CD14-positive monocyte (primary cell): Measurements from ENCODE around the gene TDRD9. TPM values are rescaled to one million over a fixed set of nuclear protein-coding genes. Genes with fewer than 3 reads are reported as not detected.

Experiments used
- DNase-seq, 3 donors: peaks; one replicate each; pipeline ENCODE4 v3.0.0-alpha.2; 2011 to 2022
- H2AFZ ChIP-seq: 2 replicates; pipeline ENCODE4 v1.6.0; 2012; ENCODE audit warnings: mild to moderate bottlenecking, low read depth, low read length, inconsistent platforms; ENCODE audit not compliant: insufficient read depth, poor library complexity, severe bottlenecking
- H3K27ac ChIP-seq, 2 donors: 1 replicate in 1 of 2; 2 replicates in 1 of 2; pipeline ENCODE4 v1.5.1; 2012 to 2013; ENCODE audit warnings: low read length in 2 of 2, control low read depth in 1 of 2, inconsistent platforms in 1 of 2, low read depth in 1 of 2, mild to moderate bottlenecking in 1 of 2
- H3K27me3 ChIP-seq, 2 donors: one replicate each; pipeline versions ENCODE4 v1.6.0 to v1.6.1; 2011 to 2013; ENCODE audit warnings: low read length in 2 of 2; ENCODE audit not compliant: control insufficient read depth in 2 of 2, insufficient read depth in 2 of 2
- H3K36me3 ChIP-seq, 2 donors: replicated peaks in 1 of 2; 1 replicate in 1 of 2; 2 replicates in 1 of 2; pipeline versions ENCODE4 v1.5.1 to v1.6.1; 2012 to 2013; ENCODE audit warnings: low read length in 2 of 2, control low read depth in 1 of 2, inconsistent platforms in 1 of 2, mild to moderate bottlenecking in 1 of 2; ENCODE audit not compliant: insufficient read depth in 2 of 2, control insufficient read depth in 1 of 2
- H3K4me1 ChIP-seq, 2 donors: 1 replicate in 1 of 2; 2 replicates in 1 of 2; pipeline versions ENCODE4 v1.5.1 to v1.6.1; 2012 to 2013; ENCODE audit warnings: low read length in 2 of 2, control low read depth in 1 of 2, inconsistent platforms in 1 of 2, mild to moderate bottlenecking in 1 of 2, moderate library complexity in 1 of 2; ENCODE audit not compliant: insufficient read depth in 2 of 2, control insufficient read depth in 1 of 2
- H3K4me2 ChIP-seq: replicated peaks from 2 replicates; pipeline ENCODE3; 2012; ENCODE audit warnings: low read length, moderate library complexity, mild to moderate bottlenecking; ENCODE audit not compliant: poor library complexity, severe bottlenecking; ENCODE audit errors: extremely low read depth
- H3K4me3 ChIP-seq, 3 experiments: fragments of 200-600 bp in 1 of 3; sonication (generic) in 1 of 3; replicated peaks in 1 of 3; 1 replicate in 2 of 3; 2 replicates in 1 of 3; pipeline ENCODE4 v1.5.1; 2011 to 2013; ENCODE audit warnings: low read length in 3 of 3, mild to moderate bottlenecking in 3 of 3, control low read depth in 2 of 3, low read depth in 2 of 3, inconsistent platforms in 1 of 3, moderate library complexity in 1 of 3
- H3K79me2 ChIP-seq: 2 replicates; pipeline ENCODE4 v1.6.0; 2012; ENCODE audit warnings: mild to moderate bottlenecking, control low read depth, inconsistent platforms, low read length, moderate library complexity; ENCODE audit not compliant: insufficient read depth
- H3K9ac ChIP-seq: 2 replicates; pipeline ENCODE4 v1.6.0; 2017; ENCODE audit warnings: low read length, mild to moderate bottlenecking; ENCODE audit not compliant: insufficient read depth, poor library complexity, severe bottlenecking
- H3K9me3 ChIP-seq, 2 donors: replicated peaks in 1 of 2; 1 replicate in 1 of 2; 2 replicates in 1 of 2; pipeline versions ENCODE4 v1.5.1 to v1.6.1; 2012 to 2013; ENCODE audit warnings: low read length in 2 of 2, control low read depth in 1 of 2; ENCODE audit not compliant: control insufficient read depth in 1 of 2, insufficient read depth in 1 of 2
- H4K20me1 ChIP-seq: 2 replicates; pipeline ENCODE4 v1.6.0; 2012; ENCODE audit warnings: mild to moderate bottlenecking, low read length, control low read depth, moderate library complexity; ENCODE audit not compliant: insufficient read depth
- H3K27ac Mint-ChIP-seq, 7 donors: one replicate each; pipeline ENCODE4 v1.8.0; 2020; ENCODE audit warnings: mild to moderate bottlenecking in 7 of 7, mixed read lengths in 7 of 7, moderate library complexity in 6 of 7, inconsistent platforms in 2 of 7
- H3K27me3 Mint-ChIP-seq, 3 donors: one replicate each; pipeline ENCODE4 v1.8.0; 2021 to 2022; ENCODE audit warnings: low read depth in 3 of 3, mild to moderate bottlenecking in 3 of 3, mixed read lengths in 3 of 3, moderate library complexity in 3 of 3, inconsistent platforms in 1 of 3
- H3K36me3 Mint-ChIP-seq, 2 donors: one replicate each; pipeline ENCODE4 v1.8.0; 2020; ENCODE audit warnings: mixed read lengths in 2 of 2, inconsistent platforms in 1 of 2, mild to moderate bottlenecking in 1 of 2
- H3K4me1 Mint-ChIP-seq: one replicate; pipeline ENCODE4 v1.8.0; 2020; ENCODE audit warnings: mild to moderate bottlenecking, mixed read lengths
- H3K4me3 Mint-ChIP-seq, 2 donors: one replicate each; pipeline ENCODE4 v1.8.0; 2020; ENCODE audit warnings: mild to moderate bottlenecking in 2 of 2, mixed read lengths in 2 of 2, moderate library complexity in 1 of 2
- H3K9me3 Mint-ChIP-seq, 7 donors: one replicate each; pipeline ENCODE4 v1.8.0; 2020 to 2022; ENCODE audit warnings: mixed read lengths in 7 of 7, mild to moderate bottlenecking in 6 of 7, moderate library complexity in 6 of 7, inconsistent platforms in 2 of 7
- WGBS: methylation state at CpG from one replicate; pipeline ENCODE4 v1.1.5; 2013; ENCODE audit warnings: missing lambda C conversion rate; ENCODE audit not compliant: insufficient coverage; 5-methylcytosine and 5-hydroxymethylcytosine counted together
- intact Hi-C, 2 donors: fragments of 100-400 bp; cut with micrococcal nuclease; formaldehyde crosslinking; loops; one replicate each; pipeline versions ENCODE4 v1.15.0 to v1.15.1; 2023
- polyA plus RNA-seq, 3 donors: library from polyadenylated mRNA; depleted of rRNA in 1 of 3; unstranded in 2 of 3; stranded (reverse) in 1 of 3; fragments of 300-500 nt in 2 of 3; fragments of >200 nt in 1 of 3; fragmentation: Illumina TruSeq in 2 of 3; gene quantifications; 1 replicate in 2 of 3; 2 replicates in 1 of 3; pipeline ENCODE4 v1.2.3, GENCODE V29; 2012 to 2021
- TF ChIP-seq, protein P1 (sequence below): fragments of 200-600 bp; IDR thresholded peaks from one replicate; pipeline ENCODE4 v1.8.0; 2022; ENCODE audit warnings: antibody characterized with exemption, mild to moderate bottlenecking

The TDRD9 gene
- polyA plus RNA-seq, 3 donors, result 7.6 to 12.1 (median 11.8) TPM

DNA sequence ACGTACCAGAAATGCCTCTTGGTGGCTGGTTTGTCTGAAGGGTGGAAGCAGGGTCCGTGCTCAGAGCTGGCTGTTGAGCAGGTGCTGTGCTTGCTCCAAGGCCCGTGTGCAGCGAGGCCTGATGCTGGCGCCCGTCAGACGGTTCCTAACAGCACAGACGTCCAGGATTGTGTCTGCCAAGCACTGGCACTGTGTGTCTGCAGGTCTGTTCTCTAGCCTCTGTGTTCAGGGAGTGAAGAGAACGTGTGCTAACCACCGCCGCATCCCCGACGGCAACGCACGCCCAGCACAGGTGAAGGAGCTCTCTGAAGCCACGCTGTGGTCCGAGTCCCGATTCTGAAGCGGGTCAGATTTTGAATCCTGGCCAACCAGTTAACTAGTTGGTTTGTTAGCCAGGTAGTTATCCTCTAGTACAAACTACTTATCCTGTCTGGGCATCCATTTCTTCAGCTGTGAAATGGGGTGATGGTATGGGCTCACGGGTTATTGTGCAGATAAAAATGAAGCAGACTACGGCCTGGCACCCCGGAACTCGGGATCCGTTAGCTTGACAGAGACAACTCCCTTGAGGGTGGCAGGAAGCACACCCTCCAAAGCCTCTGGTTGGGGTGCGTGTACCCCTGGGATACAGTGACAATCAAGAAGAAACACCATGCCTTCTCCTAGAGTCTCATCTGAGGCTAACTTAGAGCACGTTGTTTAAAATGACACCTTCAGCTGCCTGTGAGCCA, 18.6 kb upstream of the TDRD9 start:
- H3K27ac ChIP-seq, result no peak overlapping the region
- H3K9me3 ChIP-seq, result no peaks in the 10 kb centered on the region
- peaks cover 1% of the 10 kb centered on the region for H3K79me2 ChIP-seq
- no peaks in the 10 kb centered on the region for H3K27me3 ChIP-seq
- no peak overlapping the region for H3K4me3 ChIP-seq
- Mint-ChIP-seq H3K9me3 (peaks cover 0 to 2% (median 0%) of the 10 kb centered on the region in 7 donors), H3K4me3 (no peak overlapping the region), H3K27me3 (peaks cover 0 to 3% (median 2%) of the 10 kb centered on the region in 3 donors), H3K4me1 (peaks cover 14% of the 10 kb centered on the region), H3K36me3 (peaks cover 38 to 48% of the 10 kb centered on the region in 2 donors), H3K27ac (peak overlapping the region in 2 of 7 donors; percentile 17 to 72)
- H3K4me2 ChIP-seq, result no peak overlapping the region
- WGBS, result 88% methylated on average over 15 of the region's 26 CpGs
- intact Hi-C loops, result no loop called here
- H2AFZ ChIP-seq, result no peak overlapping the region
- DNase-seq, result no peak
- H3K36me3 ChIP-seq, result peaks cover 38 to 43% of the 10 kb centered on the region in 2 donors
- peaks cover 36% of the 10 kb centered on the region for H4K20me1 ChIP-seq
- H3K4me1 ChIP-seq, result peaks cover 0 to 6% of the 10 kb centered on the region in 2 donors
- TF ChIP-seq, protein P1, sequence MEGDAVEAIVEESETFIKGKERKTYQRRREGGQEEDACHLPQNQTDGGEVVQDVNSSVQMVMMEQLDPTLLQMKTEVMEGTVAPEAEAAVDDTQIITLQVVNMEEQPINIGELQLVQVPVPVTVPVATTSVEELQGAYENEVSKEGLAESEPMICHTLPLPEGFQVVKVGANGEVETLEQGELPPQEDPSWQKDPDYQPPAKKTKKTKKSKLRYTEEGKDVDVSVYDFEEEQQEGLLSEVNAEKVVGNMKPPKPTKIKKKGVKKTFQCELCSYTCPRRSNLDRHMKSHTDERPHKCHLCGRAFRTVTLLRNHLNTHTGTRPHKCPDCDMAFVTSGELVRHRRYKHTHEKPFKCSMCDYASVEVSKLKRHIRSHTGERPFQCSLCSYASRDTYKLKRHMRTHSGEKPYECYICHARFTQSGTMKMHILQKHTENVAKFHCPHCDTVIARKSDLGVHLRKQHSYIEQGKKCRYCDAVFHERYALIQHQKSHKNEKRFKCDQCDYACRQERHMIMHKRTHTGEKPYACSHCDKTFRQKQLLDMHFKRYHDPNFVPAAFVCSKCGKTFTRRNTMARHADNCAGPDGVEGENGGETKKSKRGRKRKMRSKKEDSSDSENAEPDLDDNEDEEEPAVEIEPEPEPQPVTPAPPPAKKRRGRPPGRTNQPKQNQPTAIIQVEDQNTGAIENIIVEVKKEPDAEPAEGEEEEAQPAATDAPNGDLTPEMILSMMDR, result no peak
- no peak overlapping the region for H3K9ac ChIP-seq

DNA sequence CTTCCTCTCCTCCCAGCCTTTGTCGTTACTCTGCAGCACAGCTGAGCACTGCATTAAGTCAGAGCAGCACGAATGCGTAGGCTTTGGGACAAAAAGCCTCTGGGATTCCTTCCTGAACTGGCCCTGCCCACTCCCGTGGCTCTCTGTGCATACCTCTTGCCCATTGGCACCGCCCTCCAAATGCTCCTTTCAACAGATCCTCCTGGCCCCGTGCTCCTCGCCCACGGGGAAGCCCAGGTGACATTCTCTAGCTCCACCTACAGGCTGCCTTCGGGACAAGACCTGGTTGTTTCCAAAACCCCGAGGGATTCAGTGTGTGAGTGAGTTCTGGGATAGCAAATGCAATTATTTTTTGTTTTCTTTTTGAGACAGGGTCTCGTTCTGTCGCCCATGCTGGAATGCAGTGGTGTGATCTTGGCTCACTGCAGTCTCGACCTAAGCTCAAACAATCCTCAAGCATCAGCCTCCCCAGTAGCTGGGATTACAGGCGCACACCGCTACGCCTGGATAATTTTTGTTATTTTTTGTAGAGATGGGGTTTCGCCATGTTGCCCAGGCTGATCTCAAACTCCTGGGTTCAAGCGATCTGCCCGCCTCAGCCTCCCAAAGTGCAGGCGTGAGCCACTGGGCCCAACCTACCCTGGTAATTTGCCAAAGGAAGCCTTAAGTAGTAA, 17.9 kb upstream of the TDRD9 start:
- Histone ChIP-seq H3K4me2 (peak overlapping the region; percentile 32), H3K9me3 (no peaks in the 10 kb centered on the region), H4K20me1 (peaks cover 43% of the 10 kb centered on the region), H3K27ac (no peak overlapping the region), H3K79me2 (peaks cover 7% of the 10 kb centered on the region), H3K9ac (no peak overlapping the region), H3K4me1 (peaks cover 0 to 6% of the 10 kb centered on the region in 2 donors), H3K4me3 (no peak overlapping the region), H2AFZ (no peak overlapping the region), H3K36me3 (peaks cover 43 to 51% of the 10 kb centered on the region in 2 donors), H3K27me3 (no peaks in the 10 kb centered on the region)
- peaks cover 14% of the 10 kb centered on the region for H3K4me1 Mint-ChIP-seq
- intact Hi-C loops, result no loop called here
- TF ChIP-seq, protein P1, result peak; percentile 74
- DNase-seq, result peak in 2 of 3 donors; percentile 32 to 49
- H3K4me3 Mint-ChIP-seq, result no peak overlapping the region
- H3K36me3 Mint-ChIP-seq, result peaks cover 43 to 55% of the 10 kb centered on the region in 2 donors
- peaks cover 0 to 2% (median 0%) of the 10 kb centered on the region in 7 donors for H3K9me3 Mint-ChIP-seq
- 39% methylated on average over 7 of the region's 20 CpGs for WGBS
- H3K27ac Mint-ChIP-seq, result peak overlapping the region in 3 of 7 donors; percentile 16 to 57 (median 17)
- H3K27me3 Mint-ChIP-seq, result peaks cover 0 to 2% (median 1%) of the 10 kb centered on the region in 3 donors
